Measurements from ENCODE around the gene CTSO. TPM values are rescaled to one million over a fixed set of nuclear protein-coding genes. Genes with fewer than 3 reads are reported as not detected.

The CTSO gene
- polyA plus RNA-seq, 1 donor (not counting 4 experiments of a cell fraction or from before 2014, with no cell fraction given): 3.3 TPM

GRCh38 chr4:155952501-155952901, 1.2 kb downstream of the CTSO start:
- H3K4me2 ChIP-seq (ENCODE audit: control insufficient read depth, extremely low read depth, insufficient read depth, low read depth, low read length): peak overlapping the region; percentile 85
- dilution Hi-C loops (cut with MboI; ENCODE audit: extremely low pct_ligation_motif_present, low sequenced_read_pairs): no loop called here
- no peak for FAIRE-seq

GRCh38 chr4:155950461-155950860, 3.2 kb downstream of the CTSO start:
- Histone ChIP-seq H3K36me3 (ENCODE audit: control insufficient read depth in 2 of 2, extremely low read depth in 1 of 2, insufficient read depth in 2 of 2, low read length in 2 of 2) (no peaks in the 10 kb centered on the region), H3K27me3 (ENCODE audit: control insufficient read depth, extremely low read depth, insufficient read depth, low read length) (no peaks in the 10 kb centered on the region), H3K4me1 (ENCODE audit: control insufficient read depth, extremely low read depth, insufficient read depth, low read length) (peaks cover 5% of the 10 kb centered on the region), H3K9me3 (ENCODE audit: control insufficient read depth, low read depth, low read length) (no peaks in the 10 kb centered on the region), H3K4me2 (ENCODE audit: control insufficient read depth, extremely low read depth, insufficient read depth, low read depth, low read length) (no peak overlapping the region), H3K27ac (ENCODE audit: control insufficient read depth, insufficient read depth, low read length) (no peak overlapping the region), H3K79me2 (ENCODE audit: control insufficient read depth, insufficient read depth, low read length) (no peaks in the 10 kb centered on the region), H3K9me1 (ENCODE audit: control insufficient read depth, extremely low read depth, insufficient read depth, low read length) (no peaks in the 10 kb centered on the region), H3K4me3 (ENCODE audit: control insufficient read depth in 2 of 3, extremely low read depth in 1 of 3, insufficient read depth in 2 of 3, low read depth in 1 of 3, low read length in 3 of 3) (no peak overlapping the region), H4K20me1 (ENCODE audit: control insufficient read depth, extremely low read depth, insufficient read depth, low read length) (no peaks in the 10 kb centered on the region), H2AFZ (ENCODE audit: control insufficient read depth, low read length) (no peak overlapping the region), H3K9ac (ENCODE audit: control insufficient read depth, extremely low read depth, insufficient read depth, low read length) (no peak overlapping the region)
- TF ChIP-seq EZH2 (IDR thresholded peaks at IDR 0.05; ENCODE audit: low read length) (no peak), CTCF (optimal IDR thresholded peaks at IDR 0.05 in 1 of 3, IDR thresholded peaks at IDR 0.05 in 1 of 3, conservative IDR thresholded peaks at IDR 0.05 in 1 of 3; ENCODE audit: extremely low read depth in 1 of 3, insufficient read depth in 2 of 3, low read length in 3 of 3) (no peak)
- DNase-seq (ENCODE audit: low read depth, low spot score) (no peak), FAIRE-seq (no peak)
- dilution Hi-C loops (cut with MboI; ENCODE audit: extremely low pct_ligation_motif_present, low sequenced_read_pairs): no loop called here

More at GRCh38 chr4:155952501-155952901, 1.2 kb downstream of the CTSO start:
- H2AFZ ChIP-seq (ENCODE audit: control insufficient read depth, low read length): peak overlapping the region; percentile 85
- no peaks in the 10 kb centered on the region for H3K36me3 ChIP-seq (ENCODE audit: control insufficient read depth in 2 of 2, extremely low read depth in 1 of 2, insufficient read depth in 2 of 2, low read length in 2 of 2)
- DNase-seq (ENCODE audit: low read depth, low spot score): no peak
- no peak overlapping the region for H3K9ac ChIP-seq (ENCODE audit: control insufficient read depth, extremely low read depth, insufficient read depth, low read length)
- no peak overlapping the region for H3K27ac ChIP-seq (ENCODE audit: control insufficient read depth, insufficient read depth, low read length)
- H3K4me1 ChIP-seq (ENCODE audit: control insufficient read depth, extremely low read depth, insufficient read depth, low read length): peaks cover 5% of the 10 kb centered on the region
- TF ChIP-seq CTCF (optimal IDR thresholded peaks at IDR 0.05 in 1 of 3, IDR thresholded peaks at IDR 0.05 in 1 of 3, conservative IDR thresholded peaks at IDR 0.05 in 1 of 3; ENCODE audit: extremely low read depth in 1 of 3, insufficient read depth in 2 of 3, low read length in 3 of 3) (no peak), EZH2 (IDR thresholded peaks at IDR 0.05; ENCODE audit: low read length) (no peak)
- H3K4me3 ChIP-seq (ENCODE audit: control insufficient read depth in 2 of 3, extremely low read depth in 1 of 3, insufficient read depth in 2 of 3, low read depth in 1 of 3, low read length in 3 of 3): peak overlapping the region in 1 of 3 experiments; percentile 3
- H3K9me3 ChIP-seq (ENCODE audit: control insufficient read depth, low read depth, low read length): no peaks in the 10 kb centered on the region
- H3K27me3 ChIP-seq (ENCODE audit: control insufficient read depth, extremely low read depth, insufficient read depth, low read length): no peaks in the 10 kb centered on the region
- H4K20me1 ChIP-seq (ENCODE audit: control insufficient read depth, extremely low read depth, insufficient read depth, low read length): no peaks in the 10 kb centered on the region
- no peaks in the 10 kb centered on the region for H3K9me1 ChIP-seq (ENCODE audit: control insufficient read depth, extremely low read depth, insufficient read depth, low read length)
- no peaks in the 10 kb centered on the region for H3K79me2 ChIP-seq (ENCODE audit: control insufficient read depth, insufficient read depth, low read length)

Measured in keratinocyte (primary cell).